Measurements from ENCODE around the gene CFAP77. TPM values are rescaled to one million over a fixed set of nuclear protein-coding genes. Genes with fewer than 3 reads are reported as not detected.

CFAP77 gene
- total RNA-seq, 4 donors from 2014 or later = not detected

DNA sequence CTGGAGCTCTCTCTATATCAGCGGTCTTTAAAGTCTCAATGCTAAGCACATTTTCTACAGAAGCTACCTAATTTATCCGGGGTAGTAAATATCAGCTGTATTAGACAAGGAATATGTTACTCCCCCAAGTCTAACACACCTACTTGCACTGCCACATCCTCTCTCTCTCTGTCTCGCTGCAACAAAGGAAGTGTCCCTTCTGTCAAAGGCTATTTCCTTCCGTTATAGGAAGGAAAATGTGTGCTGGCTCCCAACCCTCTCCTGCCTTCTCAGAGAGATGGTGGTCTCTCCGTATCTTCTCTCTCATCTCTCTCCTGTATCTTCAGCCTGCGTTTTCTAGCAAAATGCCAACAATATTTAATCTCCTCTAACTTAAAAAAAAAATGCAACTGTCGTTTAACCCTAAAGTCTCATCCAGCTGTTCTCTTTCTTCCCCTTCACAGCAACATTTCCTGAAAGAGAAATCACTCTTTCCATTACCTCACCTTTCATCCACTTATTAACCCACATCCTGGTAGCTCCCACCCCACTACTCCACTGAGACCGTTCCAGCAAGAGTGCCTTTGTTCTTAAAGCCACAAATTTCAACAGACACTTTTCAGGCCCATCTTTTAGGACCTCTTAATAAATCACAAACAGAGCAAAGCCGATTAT lies 5.7 kb upstream of the CFAP77 start:
- H3K4me3 ChIP-seq = no peak overlapping the region
- TF ChIP-seq POLR2A (IDR thresholded peaks at IDR 0.05) (no peak), CTCF (IDR thresholded peaks at IDR 0.05) (no peak), EP300 (IDR thresholded peaks at IDR 0.05; ENCODE audit: low read depth) (no peak), POLR2AphosphoS5 (IDR thresholded peaks at IDR 0.05) (no peak)
- intact Hi-C loops (cut with DNase I; ENCODE audit: low total_unique reads) = no loop called here
- H3K36me3 ChIP-seq = peaks cover 0 to 12% (median 6%) of the 10 kb centered on the region in 4 donors
- WGBS, 2 donors (ENCODE audit: low coverage in 1 of 2) = 64 to 71% methylated on average over 7 to 9 of the region's 9 CpGs
- H3K9me3 ChIP-seq = no peaks in the 10 kb centered on the region
- peaks cover 4% of the 10 kb centered on the region for H3K27me3 ChIP-seq
- in situ Hi-C loops (cut with MboI; ENCODE audit: low pct_ligation_motif_present in 1 of 4, low pct_unique_long_range_greater_than_20kb in 1 of 4, low sequenced_read_pairs in 3 of 4) = loop anchor here in 2 of 4 donors (25.0 kb wide), 1 partner anchor 408 kb away; no protein-coding TSS in a partner anchor
- peaks cover 6 to 25% (median 8%) of the 10 kb centered on the region in 4 donors for H3K4me1 ChIP-seq
- no peak overlapping the region for H3K27ac ChIP-seq
- DNase-seq = no peak

GRCh38 chr9:132406554-132407122 lies 3.4 kb upstream of the CFAP77 start, which contains the start of gene TTF1:
TSS of gene TTF1 (minus strand) at chr9:132406840. CDS start at chr9:132402821, 4,019 bp downstream.
- Histone ChIP-seq H3K27me3 (peaks cover 27% of the 10 kb centered on the region), H3K9me3 (no peaks in the 10 kb centered on the region), H3K27ac (peak within 1 kb of the TSS; percentile 44 to 79 (median 66)), H3K4me3 (peak within 1 kb of the TSS; percentile 61 to 94 (median 74)), H3K36me3 (peaks cover 0 to 8% (median 0%) of the 10 kb centered on the region in 4 donors), H3K4me1 (peaks cover 19 to 46% (median 24%) of the 10 kb centered on the region in 4 donors)
- intact Hi-C loops (cut with DNase I; ENCODE audit: low total_unique reads) (no loop called here), in situ Hi-C loops (cut with MboI; ENCODE audit: low pct_ligation_motif_present in 1 of 4, low pct_unique_long_range_greater_than_20kb in 1 of 4, low sequenced_read_pairs in 3 of 4) (loop anchor here in 2 of 4 donors (25.0 kb wide), 1 partner anchor 406 kb away; no protein-coding TSS in a partner anchor)
- WGBS, 2 donors (ENCODE audit: low coverage in 1 of 2) = 1% methylated on average over 24 to 30 of the region's 33 CpGs
- peak; percentile 93 for DNase-seq
- TF ChIP-seq EP300 (IDR thresholded peaks at IDR 0.05; ENCODE audit: low read depth) (no peak), POLR2AphosphoS5 (IDR thresholded peaks at IDR 0.05) (peak; percentile 14 to 75 (median 70)), CTCF (IDR thresholded peaks at IDR 0.05) (no peak)

DNA sequence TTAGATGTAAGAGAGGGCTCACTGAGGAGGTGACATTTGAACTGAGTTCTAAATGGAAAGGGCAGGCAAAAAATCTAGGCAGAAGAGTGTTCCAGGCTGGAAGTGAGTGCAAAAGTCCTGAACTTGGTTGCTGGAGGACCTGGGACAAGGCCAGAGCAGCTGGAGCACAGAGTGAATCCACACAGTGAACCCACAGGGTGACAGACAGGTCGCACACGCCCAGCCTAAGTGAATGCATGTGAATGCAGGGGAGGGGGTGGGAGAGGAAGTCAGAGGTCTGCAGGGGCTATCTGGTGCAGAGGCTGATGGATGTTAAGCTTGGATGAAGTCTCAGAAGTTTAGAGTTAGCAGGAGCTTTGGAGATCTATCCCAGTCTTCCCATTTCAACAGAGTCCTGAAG lies 2.8 kb upstream of the CFAP77 start:
- DNase-seq = no peak
- Histone ChIP-seq H3K27ac (peak overlapping the region in 1 of 4 donors; percentile 44), H3K4me3 (peak overlapping the region in 2 of 4 donors; percentile 69 to 94), H3K36me3 (peaks cover 0 to 2% (median 0%) of the 10 kb centered on the region in 4 donors), H3K9me3 (no peaks in the 10 kb centered on the region), H3K27me3 (peaks cover 33% of the 10 kb centered on the region), H3K4me1 (peaks cover 19 to 46% (median 24%) of the 10 kb centered on the region in 4 donors)
- intact Hi-C loops (cut with DNase I; ENCODE audit: low total_unique reads) (no loop called here), in situ Hi-C loops (cut with MboI; ENCODE audit: low pct_ligation_motif_present in 1 of 4, low pct_unique_long_range_greater_than_20kb in 1 of 4, low sequenced_read_pairs in 3 of 4) (loop anchor here in 2 of 4 donors (25.0 kb wide), 1 partner anchor 405 kb away; no protein-coding TSS in a partner anchor)
- WGBS, 2 donors (ENCODE audit: low coverage in 1 of 2) = 83% methylated on average over 2 of the region's 2 CpGs; no CpG with 5 or more reads in 1 of the 2 donors
- TF ChIP-seq EP300 (IDR thresholded peaks at IDR 0.05; ENCODE audit: low read depth) = no peak
- TF ChIP-seq POLR2AphosphoS5 (IDR thresholded peaks at IDR 0.05) = no peak

DNA sequence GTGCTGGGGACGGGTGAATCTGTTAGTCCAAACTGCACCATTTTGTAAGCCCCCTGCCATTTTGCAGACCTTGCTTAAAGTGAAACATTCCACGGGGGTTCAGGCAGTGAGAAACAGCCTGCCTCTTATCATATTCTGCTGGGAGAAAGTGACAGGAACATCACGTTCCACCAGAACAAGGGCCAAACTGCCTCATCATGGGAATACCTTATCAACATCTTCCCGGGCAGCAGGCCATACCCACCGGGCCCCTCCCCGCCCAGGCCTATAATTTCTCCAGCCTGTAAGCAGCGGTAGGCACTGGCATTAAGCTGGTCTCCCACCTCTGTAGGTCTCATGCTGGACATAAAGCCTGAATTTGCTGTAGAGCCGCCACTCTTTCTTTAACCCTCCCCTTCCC lies 1.5 kb upstream of the CFAP77 start:
- no peaks in the 10 kb centered on the region for H3K36me3 ChIP-seq
- no peak overlapping the region for H3K27ac ChIP-seq
- H3K9me3 ChIP-seq = no peaks in the 10 kb centered on the region
- no peak overlapping the region for H3K4me3 ChIP-seq
- in situ Hi-C loops (cut with MboI; ENCODE audit: low pct_ligation_motif_present in 1 of 4, low pct_unique_long_range_greater_than_20kb in 1 of 4, low sequenced_read_pairs in 3 of 4) = loop anchor here in 2 of 4 donors (25.0 kb wide), 1 partner anchor 404 kb away; no protein-coding TSS in a partner anchor
- TF ChIP-seq CTCF (IDR thresholded peaks at IDR 0.05) = no peak
- no peak for TF ChIP-seq EP300 (IDR thresholded peaks at IDR 0.05; ENCODE audit: low read depth)
- no peak for TF ChIP-seq POLR2A (IDR thresholded peaks at IDR 0.05)
- no peak for TF ChIP-seq POLR2AphosphoS5 (IDR thresholded peaks at IDR 0.05)
- intact Hi-C loops (cut with DNase I; ENCODE audit: low total_unique reads) = no loop called here
- peaks cover 46% of the 10 kb centered on the region for H3K27me3 ChIP-seq
- DNase-seq = no peak
- H3K4me1 ChIP-seq = peaks cover 19 to 46% (median 24%) of the 10 kb centered on the region in 4 donors
- WGBS, 2 donors (ENCODE audit: low coverage in 1 of 2) = 50 to 73% methylated on average over 1 to 8 of the region's 8 CpGs

Data from transverse colon (tissue), 4 donors.